GM21367 (cell line): ENCODE measurements around the gene EVC2.

ENCODE experiments used
- ATAC-seq: cut with Tn5 transposase; IDR thresholded peaks from one replicate; pipeline ENCODE4 v1.9.1; 2021; ENCODE audit not compliant: unreplicated experiment

Gene EVC2

DNA sequence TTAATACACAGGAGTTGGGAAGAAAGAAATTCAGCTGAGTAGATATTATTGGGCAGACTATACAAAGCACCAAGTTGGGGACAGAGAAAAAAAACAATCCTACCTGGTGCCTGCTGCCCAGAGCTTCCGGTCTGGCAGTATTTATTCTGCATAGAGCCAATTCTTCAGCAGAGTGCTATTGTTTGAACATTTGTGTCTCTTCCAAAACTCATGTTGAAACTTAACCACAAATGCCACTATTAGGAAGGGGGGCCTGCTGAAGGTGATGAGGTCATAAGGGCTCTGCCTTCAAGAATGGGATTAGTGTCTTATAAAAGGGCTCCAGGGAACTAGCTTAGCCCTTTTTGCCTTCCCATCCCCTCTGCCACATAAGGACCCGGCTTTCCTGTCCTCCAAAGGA, 136.2 kb downstream of the EVC2 start:
- ATAC-seq, result no peak

GRCh38 chr4:5571646-5572045, 136.7 kb downstream of the EVC2 start:
- no peak for ATAC-seq

DNA sequence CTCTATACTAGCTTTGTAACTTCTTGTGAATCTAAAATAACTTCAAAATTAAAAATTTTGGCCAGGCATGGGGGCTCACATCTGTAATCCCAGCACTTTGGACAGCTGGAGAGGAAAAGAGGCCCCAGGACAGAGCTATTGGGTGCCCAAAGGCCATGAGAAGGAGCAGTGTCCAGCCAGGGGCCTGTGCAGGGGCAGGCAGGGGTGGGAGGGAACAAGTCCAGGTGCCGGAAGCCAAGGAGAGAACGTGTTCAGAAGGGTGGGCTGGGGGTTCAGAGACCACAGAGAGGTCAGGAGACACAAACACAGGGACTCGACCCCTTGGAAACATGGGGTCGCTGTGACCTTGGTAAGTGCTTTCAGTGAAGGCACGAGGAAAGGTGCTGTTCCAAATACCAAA, 138.9 kb downstream of the EVC2 start:
- no peak for ATAC-seq

- no peak for ATAC-seq
Observed at GRCh38 chr4:5568931-5569330, 139.4 kb downstream of the EVC2 start.

- ATAC-seq, result no peak
Observed at GRCh38 chr4:5568336-5568735, 140.0 kb downstream of the EVC2 start.

DNA sequence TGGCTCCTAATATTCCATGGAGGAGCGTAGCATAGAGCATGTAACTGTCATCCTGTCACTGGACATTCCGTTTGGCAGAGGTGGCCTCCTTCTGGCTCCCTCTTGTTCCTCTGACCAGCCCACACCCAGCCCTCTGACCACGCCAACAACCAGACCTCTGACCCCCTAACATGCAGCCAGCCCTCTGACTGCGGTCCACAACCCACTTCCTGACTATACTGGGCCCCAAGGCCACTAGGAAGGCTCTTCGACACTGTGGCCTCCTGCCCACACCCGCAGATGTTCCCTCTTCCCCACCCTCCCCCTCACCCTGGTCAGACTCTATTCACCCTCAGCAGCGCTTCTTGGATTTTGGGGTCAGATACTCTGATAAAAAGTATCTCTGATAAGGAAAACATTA, 141.4 kb downstream of the EVC2 start:
- ATAC-seq, result no peak

DNA sequence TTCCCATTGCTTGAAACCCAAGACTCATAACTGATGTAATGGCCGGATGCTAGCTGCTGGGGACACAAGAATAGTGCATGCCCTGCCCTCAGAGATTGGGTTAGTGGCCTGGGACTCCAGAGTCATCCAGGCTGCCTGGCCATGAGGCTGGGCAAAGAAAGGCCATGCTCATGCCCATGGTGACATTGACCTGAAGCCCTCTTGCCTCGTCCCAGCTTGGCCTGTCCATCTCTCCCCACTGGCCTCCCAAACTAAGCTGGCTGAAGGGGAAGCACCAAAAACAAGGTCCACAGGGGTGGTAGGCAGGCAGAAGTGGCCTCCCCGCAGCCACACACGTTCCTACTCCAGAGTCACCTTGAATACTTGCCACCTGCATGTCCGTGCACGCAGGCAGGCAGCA, 141.8 kb downstream of the EVC2 start:
- ATAC-seq, result no peak

DNA sequence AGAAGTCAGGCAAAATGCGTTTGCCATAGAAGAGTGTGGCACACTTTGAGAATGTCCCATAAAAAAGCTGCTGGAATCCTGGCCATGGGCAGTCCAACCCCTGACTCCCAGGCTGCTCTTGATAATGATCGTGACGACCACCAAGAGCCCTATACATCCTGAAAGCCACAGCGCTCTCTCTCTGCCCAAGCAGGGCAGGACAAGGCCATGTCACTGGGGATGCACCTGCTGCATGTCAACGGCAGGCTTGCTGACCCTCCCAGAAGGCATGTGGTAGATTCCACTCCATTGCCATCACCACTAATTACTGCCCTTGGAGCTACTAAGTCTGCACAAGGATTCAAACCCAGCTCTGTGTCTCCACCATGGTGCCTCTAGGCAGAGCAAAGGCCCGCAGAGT, 144.5 kb downstream of the EVC2 start:
- ATAC-seq, result no peak

DNA sequence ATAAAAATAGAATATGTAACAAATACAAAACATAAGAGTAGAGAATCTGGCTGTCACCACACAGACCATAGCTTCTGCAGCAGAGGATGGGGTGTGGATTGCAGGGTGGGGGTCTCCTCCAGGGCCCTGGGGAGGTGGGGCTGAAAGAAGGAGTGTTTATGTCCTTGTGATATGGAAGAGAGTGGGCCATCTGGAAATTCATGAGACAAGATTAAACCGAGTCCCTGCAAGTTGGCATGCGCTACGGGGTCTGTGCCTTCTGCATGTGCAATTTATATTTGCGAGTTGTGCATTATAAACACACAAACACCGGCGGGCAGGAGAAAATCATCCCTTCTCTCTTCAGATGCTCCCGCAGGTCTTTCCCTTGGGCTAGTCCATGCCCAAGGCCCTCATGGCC, 145.9 kb downstream of the EVC2 start:
- no peak for ATAC-seq

- no peak for ATAC-seq
Observed at GRCh38 chr4:5561286-5561685, 147.1 kb downstream of the EVC2 start.

- ATAC-seq, result no peak
Observed at GRCh38 chr4:5558502-5558901, 149.9 kb downstream of the EVC2 start.

GRCh38 chr4:5554376-5554775, 154.0 kb downstream of the EVC2 start:
- ATAC-seq, result no peak

- ATAC-seq, result no peak
Observed at GRCh38 chr4:5553801-5554200, 154.6 kb downstream of the EVC2 start.

DNA sequence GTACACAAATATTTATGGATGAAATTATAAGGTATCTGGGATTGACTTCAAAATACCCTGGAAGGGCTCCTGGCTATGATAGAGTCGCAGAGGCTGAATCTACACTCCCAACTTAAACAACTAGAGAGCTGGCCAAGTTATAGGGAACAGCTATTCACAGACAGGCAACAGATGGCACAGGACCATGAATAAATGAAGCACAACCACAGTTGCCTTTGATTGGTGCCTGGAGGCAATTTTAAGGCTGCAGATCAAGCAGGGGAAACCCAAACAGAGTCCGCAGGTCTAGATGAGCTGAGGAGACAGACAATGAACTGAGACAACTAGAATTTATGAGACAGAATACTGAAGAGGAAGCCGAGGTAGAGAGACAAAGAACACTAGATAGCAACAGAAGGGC, 155.9 kb downstream of the EVC2 start:
- ATAC-seq, result no peak

DNA sequence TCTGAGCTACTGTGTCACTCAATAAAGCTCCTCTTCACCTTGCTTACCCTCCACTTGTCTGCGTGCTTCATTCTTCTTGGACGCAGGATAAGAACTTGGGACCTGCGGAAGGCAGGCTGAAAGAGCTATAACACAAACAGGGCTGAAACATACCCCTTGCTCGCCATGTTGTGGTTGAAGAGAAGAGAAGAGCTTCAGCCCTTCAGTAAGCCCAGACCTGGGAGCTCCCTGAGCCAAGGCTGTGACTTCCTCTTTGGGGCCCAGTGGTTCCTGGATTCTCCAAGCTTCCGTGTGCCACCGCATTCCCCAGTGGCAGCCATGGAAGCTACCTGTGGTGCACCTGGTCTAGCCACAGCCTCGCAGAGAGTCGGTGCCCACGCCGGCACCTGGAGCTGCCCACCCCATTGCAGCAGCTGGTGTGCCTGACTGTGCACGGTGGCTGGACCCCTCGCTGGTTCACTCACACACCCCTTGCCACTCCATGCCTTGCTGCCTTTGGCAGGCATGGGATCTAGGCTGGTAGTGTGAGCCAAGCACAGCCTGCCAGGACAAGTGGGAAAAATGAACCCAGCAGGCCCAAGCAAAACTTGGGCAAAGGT, 160.6 kb downstream of the EVC2 start:
- no peak for ATAC-seq

DNA sequence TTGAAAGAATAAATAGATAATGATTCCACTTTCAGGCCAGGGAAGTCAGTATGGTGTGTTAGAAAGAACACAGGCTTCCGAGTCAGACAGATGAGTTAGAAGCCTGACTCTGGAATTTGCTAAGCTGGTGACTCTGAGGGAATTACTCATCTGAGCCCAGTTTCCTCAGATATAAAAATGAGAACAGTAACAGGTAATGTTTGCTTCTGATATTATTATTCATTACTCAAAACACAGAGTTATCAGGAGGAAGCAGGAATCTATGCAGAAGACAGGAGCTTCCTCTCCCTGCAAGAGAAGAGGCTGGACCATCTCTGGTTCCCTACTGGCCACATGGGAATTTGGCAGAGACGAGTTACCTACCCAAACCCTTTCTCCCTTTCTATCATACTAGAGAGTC, 163.1 kb downstream of the EVC2 start:
- ATAC-seq, result no peak

- no peak for ATAC-seq
Observed at GRCh38 chr4:5544762-5545161, 163.6 kb downstream of the EVC2 start.

- ATAC-seq, result no peak
Observed at GRCh38 chr4:5543681-5544080, 164.7 kb downstream of the EVC2 start.

GRCh38 chr4:5541169-5541568, 167.2 kb downstream of the EVC2 start:
- no peak for ATAC-seq

- no peak for ATAC-seq
Observed at GRCh38 chr4:5539584-5539983, 168.8 kb downstream of the EVC2 start.

DNA sequence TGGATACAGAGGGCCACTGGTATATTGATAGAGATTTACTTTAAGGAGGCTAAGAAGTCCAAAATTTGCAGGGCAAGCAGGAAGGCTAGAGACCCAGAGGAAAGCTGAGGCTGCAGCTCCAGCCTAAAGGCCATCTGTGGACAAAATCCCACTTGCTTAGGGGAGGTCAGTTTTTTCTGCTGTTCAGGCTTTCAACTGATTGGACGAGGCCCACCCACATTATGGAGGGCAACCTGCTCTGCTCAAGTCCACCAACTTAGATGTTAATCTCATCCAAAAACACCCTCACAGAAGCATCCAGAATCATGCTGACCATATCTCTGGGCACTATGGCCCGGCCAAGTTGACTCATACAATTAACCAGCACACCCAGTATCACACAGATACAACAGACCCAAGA, 176.3 kb downstream of the EVC2 start:
- no peak for ATAC-seq

GRCh38 chr4:5528031-5528436, 180.3 kb downstream of the EVC2 start:
- no peak for ATAC-seq

- no peak for ATAC-seq
Observed at GRCh38 chr4:5527211-5527610, 181.1 kb downstream of the EVC2 start.
